Upper lobe of left lung (tissue), 6 donors: ENCODE data around the gene TNC. TPM values are rescaled to one million over a fixed set of nuclear protein-coding genes. Genes with fewer than 3 reads are reported as not detected.

Experiments used
- ATAC-seq, 2 donors: fragments of 200-7000 bp; cut with Tn5 transposase; one replicate each; pipeline ENCODE4 v1.9.1; 2022; ENCODE audit warnings: mild to moderate bottlenecking in 2 of 2, moderate library complexity in 2 of 2; ENCODE audit not compliant: low FRiP score in 2 of 2
- DNase-seq, 2 donors: peaks; one replicate each; pipeline ENCODE4 v3.0.0-alpha.2; 2019 to 2020
- H3K27ac ChIP-seq, 4 donors: fragments of 200-600 bp; sonication (generic); one replicate each; pipeline ENCODE4 v1.5.1; 2016 to 2019
- H3K27me3 ChIP-seq, 4 donors: fragments of 200-600 bp; sonication (generic); one replicate each; pipeline ENCODE4 v1.5.1; 2017 to 2019
- H3K36me3 ChIP-seq, 4 donors: fragments of 200-600 bp; sonication (generic); one replicate each; pipeline ENCODE4 v1.5.1; 2016 to 2019
- H3K4me1 ChIP-seq, 4 donors: fragments of 200-600 bp; sonication (generic); one replicate each; pipeline ENCODE4 v1.5.1; 2018 to 2019
- H3K4me3 ChIP-seq, 4 donors: fragments of 200-600 bp; sonication (generic); one replicate each; pipeline ENCODE4 v1.5.1; 2017 to 2019; ENCODE audit warnings: mild to moderate bottlenecking in 2 of 4, moderate library complexity in 1 of 4
- H3K9me3 ChIP-seq, 4 donors: fragments of 200-600 bp; sonication (generic); one replicate each; pipeline ENCODE4 v1.5.1; 2018 to 2019
- CTCF ChIP-seq, 6 experiments: fragments of 450-650 bp in 4 of 6; fragments of 200-600 bp in 2 of 6; sonication (generic) in 2 of 6; IDR thresholded peaks; one replicate each; pipeline ENCODE4 v1.5.1; 2016 to 2019; ENCODE audit warnings: antibody characterized with exemption in 6 of 6
- EP300 ChIP-seq, 4 donors: sonication (generic); formaldehyde crosslinking; IDR thresholded peaks; one replicate each; pipeline ENCODE4 v1.5.1; 2017; ENCODE audit warnings: antibody characterized with exemption in 4 of 4, control low read depth in 2 of 4
- POLR2A ChIP-seq, 4 donors: fragments of 450-650 bp; IDR thresholded peaks; one replicate each; pipeline ENCODE4 v1.5.1; 2016 to 2017; ENCODE audit warnings: antibody characterized with exemption in 4 of 4, mild to moderate bottlenecking in 2 of 4
- POLR2AphosphoS5 ChIP-seq, 2 donors: sonication (generic); formaldehyde crosslinking; IDR thresholded peaks; one replicate each; pipeline ENCODE4 v1.5.1; 2017; ENCODE audit warnings: antibody characterized with exemption in 2 of 2
- WGBS, 2 donors: methylation state at CpG; one replicate each; pipeline ENCODE4 v1.1.5; 2017 to 2018; 5-methylcytosine and 5-hydroxymethylcytosine counted together
- total RNA-seq, 6 donors: library from RNA; depleted of rRNA in 4 of 6; stranded (reverse); fragments of >200 nt in 4 of 6; gene quantifications; one replicate each; pipeline versions ENCODE4 v1.1.0 to v1.2.1, GENCODE V29; 2016 to 2021
- donor health status: DM: no; HTN: no; CAD: no; lungs with moderate emphysema.
- donor health status: DM: no; HTN: yes; CAD: no; lungs with severe emphysema.

Gene TNC
- total RNA-seq, 6 donors from 2014 or later, result 7.3 to 53.5 (median 23.8) TPM

DNA sequence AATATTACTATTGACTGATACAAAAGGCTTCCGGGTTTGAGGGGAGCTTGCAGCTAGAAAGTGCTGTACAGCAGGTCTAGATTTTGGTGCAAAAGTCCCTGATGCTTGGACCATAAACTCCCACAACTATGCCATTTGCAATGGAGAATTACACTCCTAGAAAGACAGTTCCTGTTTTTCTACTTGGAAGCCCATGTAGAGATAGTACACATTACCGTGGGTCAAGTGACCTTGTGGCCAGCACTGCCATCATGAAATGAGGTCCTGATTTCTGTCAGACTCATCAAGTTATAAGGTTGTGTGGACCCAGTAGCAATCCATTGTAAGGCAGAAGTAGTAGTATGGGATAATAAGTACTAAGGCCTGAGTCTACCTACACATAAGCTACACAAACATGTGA is 144.7 kb downstream of the TNC start:
- Histone ChIP-seq H3K27ac (no peak overlapping the region), H3K27me3 (no peaks in the 10 kb centered on the region), H3K4me1 (peaks cover 0 to 7% (median 3%) of the 10 kb centered on the region in 4 donors), H3K36me3 (no peaks in the 10 kb centered on the region), H3K4me3 (no peak overlapping the region), H3K9me3 (no peaks in the 10 kb centered on the region)
- DNase-seq, result no peak
- WGBS, 2 donors, result 81 to 93% methylated on average over 2 of the region's 2 CpGs
- peak in 1 of 2 donors; percentile 26 for ATAC-seq
- TF ChIP-seq CTCF (IDR thresholded peaks at IDR 0.05) (no peak), POLR2A (IDR thresholded peaks at IDR 0.05) (no peak), POLR2AphosphoS5 (IDR thresholded peaks at IDR 0.05) (no peak), EP300 (IDR thresholded peaks at IDR 0.05) (no peak)

GRCh38 chr9:114972510-114973136 is 145.3 kb downstream of the TNC start:
- peaks cover 0 to 7% (median 3%) of the 10 kb centered on the region in 4 donors for H3K4me1 ChIP-seq
- no peak for ATAC-seq
- DNase-seq, result no peak
- H3K27me3 ChIP-seq, result no peaks in the 10 kb centered on the region
- H3K4me3 ChIP-seq, result no peak overlapping the region
- TF ChIP-seq POLR2AphosphoS5 (IDR thresholded peaks at IDR 0.05) (no peak), EP300 (IDR thresholded peaks at IDR 0.05) (no peak), CTCF (IDR thresholded peaks at IDR 0.05) (no peak), POLR2A (IDR thresholded peaks at IDR 0.05) (no peak)
- H3K27ac ChIP-seq, result no peak overlapping the region
- 78 to 87% methylated on average over 3 of the region's 3 CpGs for WGBS, 2 donors
- H3K36me3 ChIP-seq, result no peaks in the 10 kb centered on the region
- no peaks in the 10 kb centered on the region for H3K9me3 ChIP-seq

Other genes with a start within 250 kb of the TNC start
- 1 to 10 TPM; 2.6 to 6.5 (median 4.8) TPM for gene TNFSF8, start 187.6 kb downstream of the TNC start, total RNA-seq